Hematopoietic multipotent progenitor cell (in vitro differentiated cells): Measurements from ENCODE around the gene SNN. TPM values are rescaled to one million over a fixed set of nuclear protein-coding genes. Genes with fewer than 3 reads are reported as not detected.

Experiments
- DNase-seq, 3 donors: peaks; one replicate each; pipeline ENCODE4 v3.0.0-alpha.2; 2011 to 2015; ENCODE audit warnings: low read depth in 2 of 3, low spot score in 2 of 3
- total RNA-seq: library from RNA; depleted of rRNA; stranded (reverse); fragments of >200 nt; gene quantifications from one replicate; pipeline ENCODE4 v1.2.3, GENCODE V29; 2012

Gene SNN
- total RNA-seq, 1 donor: 15.3 TPM

DNA sequence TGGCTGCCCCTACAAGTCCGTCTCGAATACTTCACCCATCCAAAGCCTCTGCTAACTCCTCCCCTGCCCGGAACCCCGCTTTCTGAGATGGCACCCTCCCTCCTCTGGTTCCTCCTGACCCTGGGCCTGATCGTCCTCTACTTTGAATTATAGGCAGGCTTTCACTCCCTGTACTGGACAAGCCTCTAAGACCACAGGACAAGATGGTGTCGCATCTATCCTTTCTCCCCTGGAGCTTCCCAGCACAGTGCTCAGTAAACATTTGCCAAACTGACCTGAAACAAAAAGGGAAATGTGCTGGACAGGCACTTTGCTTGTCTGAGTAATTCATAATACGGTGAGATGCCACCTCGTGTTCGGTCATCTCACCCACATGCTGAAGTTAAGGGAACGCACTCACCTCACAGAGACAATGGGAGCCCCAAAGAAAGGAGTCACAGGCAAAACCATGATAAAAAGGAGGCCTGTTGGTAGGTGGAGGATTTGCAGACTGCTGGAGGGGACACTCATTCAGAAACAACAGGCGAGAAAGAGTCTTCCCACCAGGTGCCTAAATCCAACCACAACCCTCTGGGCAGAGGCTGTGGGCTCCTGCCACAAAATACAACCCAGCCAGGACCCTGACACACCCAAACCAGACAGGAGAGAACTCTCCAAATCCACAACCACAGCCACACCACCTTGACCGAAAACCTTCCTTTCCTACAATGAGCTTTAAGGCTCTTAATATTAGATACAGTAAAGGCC, 28.2 kb downstream of the SNN start:
- no peak for DNase-seq

DNA sequence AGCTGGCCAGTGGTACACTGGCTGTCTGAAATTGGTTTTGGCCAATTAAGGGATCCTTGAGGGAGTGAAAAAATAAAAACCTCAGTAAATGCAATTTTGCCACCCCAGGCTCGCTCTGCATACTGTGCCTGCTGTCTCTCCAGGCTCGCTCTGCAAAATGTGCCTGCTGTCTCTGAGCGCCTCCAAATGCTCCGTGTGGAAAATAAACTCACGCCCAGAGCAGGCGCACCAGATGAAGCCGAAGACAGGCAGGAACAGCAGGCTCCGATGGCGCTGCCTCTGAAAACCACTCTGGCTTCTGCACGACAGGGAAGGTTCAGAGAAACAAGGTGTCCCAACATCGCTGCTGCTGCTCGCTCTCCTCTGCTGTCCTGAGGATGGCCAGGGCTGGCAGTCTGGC, 29.1 kb downstream of the SNN start:
- DNase-seq: no peak

DNA sequence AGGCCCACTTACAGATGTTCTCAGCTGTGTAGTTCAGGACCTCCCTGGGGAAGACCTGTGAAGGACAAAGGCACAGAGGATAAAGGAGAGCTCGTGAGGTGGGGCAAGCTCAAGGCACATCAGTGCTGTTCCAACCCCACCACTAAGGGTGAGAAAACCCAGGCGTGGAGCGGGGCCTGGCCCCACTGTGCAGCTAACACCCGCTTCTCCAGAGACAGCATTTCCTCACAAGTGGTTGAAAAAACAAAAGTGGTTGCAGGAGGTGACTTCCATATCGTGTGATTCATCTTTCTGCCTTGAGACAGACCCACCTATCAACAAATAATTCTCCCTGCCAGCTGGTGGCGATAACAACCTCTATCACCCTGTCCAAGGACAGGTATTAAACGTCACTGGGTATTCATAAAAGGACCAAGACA, 30.0 kb downstream of the SNN start:
- no peak for DNase-seq

- DNase-seq: no peak
Observed at GRCh38 chr16:11699234-11699894, 31.1 kb downstream of the SNN start.

DNA sequence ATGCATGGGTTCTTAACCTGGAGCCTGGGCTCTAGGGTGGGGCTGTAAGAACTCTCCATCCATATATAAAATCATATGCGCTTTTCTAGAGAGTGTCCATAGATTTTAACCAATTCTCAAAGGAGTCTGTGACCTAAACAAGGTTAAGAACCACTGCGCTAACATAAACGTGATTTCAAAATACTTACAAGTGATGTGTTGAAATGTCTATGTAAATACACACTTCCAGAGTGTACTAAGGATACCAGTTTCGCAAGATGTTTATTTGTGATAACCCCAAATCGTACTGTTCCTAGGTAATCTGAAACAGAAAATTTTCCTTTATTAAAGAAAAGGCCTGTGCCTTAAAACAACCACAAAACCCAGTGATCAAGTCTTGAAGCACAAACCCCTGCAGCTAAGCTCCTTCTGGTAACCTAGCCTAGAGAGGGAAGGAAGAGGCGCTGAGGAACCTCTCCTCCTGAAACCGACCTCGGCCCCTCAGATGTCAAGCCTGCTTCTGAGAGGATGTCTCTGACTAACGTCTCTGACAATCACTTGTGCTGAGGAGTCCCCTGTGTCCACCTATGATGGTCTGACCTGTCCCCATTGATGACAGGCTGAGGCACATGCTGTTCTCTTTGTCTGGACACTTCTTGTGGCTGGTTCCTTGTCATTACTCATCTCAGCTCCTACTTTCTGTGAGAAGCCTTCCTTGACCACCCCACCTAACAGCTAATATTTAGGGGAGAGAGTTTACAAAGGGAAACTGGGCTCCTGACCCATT, 32.2 kb downstream of the SNN start:
- DNase-seq: peak in 1 of 3 donors; percentile 26

DNA sequence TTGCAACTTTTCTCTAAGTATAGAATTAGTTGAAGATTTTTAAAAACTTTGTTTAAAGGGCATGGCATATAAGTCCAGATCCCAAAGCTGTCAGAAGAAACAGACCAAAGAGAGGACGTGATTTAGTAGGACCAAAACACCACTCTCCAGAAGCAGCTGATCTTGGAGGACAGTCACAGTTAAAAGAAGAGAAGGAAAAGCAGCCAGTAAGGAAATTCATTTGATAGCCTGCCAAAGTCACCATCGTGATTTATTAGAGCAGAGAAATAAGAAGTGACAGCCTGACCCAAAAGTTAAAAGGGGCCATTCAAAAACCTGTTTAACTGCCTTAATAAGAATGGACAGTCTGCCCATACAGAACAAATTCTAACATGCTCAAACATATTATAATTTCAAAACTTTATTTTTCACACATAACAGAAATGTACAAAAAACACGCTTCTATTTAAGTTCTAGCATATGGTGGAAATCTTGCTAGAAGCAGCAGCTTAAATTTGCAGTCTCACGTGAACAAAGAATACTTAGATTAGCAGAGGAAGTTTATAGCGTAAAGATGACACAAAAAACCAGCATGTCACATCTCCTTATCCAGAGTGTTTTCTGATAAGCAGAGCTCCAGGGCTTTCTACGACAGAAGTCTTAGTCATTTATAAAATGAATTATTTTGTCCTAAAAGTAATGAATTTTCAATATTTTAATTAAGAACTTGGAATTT, 37.2 kb downstream of the SNN start:
- no peak for DNase-seq

- no peak for DNase-seq
Observed at GRCh38 chr16:11706180-11706742, 38.0 kb downstream of the SNN start.

DNA sequence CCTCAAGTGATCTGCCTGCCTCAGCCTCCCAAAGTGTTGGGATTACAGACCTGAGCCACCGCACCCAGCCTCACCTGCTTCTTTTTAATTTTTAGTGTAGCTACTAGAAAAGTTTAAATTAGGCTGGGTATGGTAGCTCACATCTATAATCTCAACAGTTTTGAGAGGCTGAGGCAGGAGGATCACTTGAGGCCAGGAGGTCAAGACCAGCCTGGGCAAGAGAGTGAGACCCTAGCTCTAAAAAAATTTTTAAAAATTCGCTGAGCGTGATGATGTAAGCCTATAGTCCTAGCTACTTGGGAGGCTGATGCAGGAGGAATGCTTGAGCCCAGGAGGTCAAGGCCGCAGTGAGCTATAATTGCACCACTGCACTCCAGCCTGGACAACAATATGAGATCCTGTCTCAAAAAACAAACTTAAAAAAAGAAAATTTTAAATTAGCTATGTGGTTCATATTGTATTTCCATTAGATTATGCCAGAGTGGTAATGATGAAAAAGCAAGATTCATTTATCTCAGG, 39.5 kb downstream of the SNN start:
- DNase-seq: no peak

DNA sequence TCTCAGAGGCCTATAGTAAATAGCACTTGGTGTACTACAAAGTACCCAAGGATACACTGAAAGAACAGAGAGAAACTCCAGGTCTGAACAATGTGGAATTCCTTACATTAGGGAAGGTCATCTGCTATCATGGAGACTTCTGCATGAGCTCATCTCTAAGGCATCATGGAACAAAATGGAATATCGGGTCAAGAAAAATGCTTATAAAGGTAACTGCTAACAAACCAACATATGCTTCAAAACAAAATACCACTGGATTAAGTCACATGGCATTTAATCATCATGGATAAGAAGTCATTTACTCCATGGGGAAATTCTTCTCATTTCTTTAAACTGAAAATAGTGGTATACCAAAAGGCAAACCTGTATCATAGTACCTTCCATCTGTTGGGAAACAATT, 40.2 kb downstream of the SNN start:
- DNase-seq: no peak

DNA sequence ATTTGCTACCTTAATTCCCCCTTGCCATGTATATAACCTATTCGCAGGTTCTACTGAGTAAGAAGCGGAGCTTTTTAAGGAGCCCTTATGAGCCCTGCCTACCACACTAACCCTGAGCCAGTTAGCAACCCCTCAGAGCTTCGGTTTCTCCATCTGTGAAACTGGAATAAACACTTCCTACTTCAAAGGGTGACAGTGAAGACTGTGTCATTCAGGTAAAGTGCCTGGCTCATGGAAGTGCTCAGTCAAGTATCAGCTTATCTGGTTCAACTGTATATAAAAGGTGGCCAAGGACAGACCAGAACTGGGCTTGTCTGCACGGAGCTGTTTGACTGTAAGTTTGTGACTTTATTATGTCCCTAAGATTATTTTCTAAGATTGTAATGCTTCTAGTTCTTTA, 43.4 kb downstream of the SNN start:
- no peak for DNase-seq

DNA sequence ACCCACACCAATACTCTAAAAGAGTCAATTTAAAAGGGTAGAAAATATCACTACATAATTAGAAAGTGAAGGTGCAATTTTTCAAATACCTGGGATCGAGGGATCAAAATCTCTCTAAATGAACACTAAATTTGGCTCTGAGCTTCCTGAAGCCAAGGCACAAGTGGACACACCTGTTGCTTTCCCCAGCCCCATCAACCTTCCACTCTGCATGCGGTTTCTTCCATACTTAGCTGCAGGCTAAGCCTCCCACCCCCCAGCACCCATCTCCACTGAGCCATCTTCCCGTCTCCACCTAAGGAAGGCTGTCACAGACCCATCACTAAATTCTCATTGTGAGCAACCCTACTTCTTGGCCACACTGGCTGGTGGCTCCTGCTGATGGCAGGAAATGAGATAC, 43.9 kb downstream of the SNN start:
- no peak for DNase-seq

- no peak for DNase-seq
Observed at GRCh38 chr16:11715246-11715947, 47.1 kb downstream of the SNN start.

DNA sequence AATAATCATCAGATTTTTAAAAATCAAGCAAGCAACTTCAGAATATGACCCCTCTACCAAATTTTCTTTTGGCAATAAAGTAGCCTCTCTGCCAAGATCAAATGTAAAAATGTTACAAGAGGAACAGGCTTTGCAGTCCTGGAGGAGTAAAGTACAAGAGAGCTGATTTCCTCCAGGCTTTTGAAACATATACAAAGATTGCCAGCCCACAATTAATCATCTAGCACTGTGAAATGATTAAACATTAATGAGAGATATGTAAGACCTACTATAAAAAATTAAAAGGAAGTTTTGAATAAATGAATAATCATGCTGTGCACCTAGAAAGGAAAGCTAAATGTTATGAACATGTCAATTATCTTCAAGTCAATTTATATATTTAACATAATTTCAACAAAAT, 48.1 kb downstream of the SNN start:
- no peak for DNase-seq

GRCh38 chr16:11717811-11718210, 49.6 kb downstream of the SNN start:
- DNase-seq: no peak

- no peak for DNase-seq
Observed at GRCh38 chr16:11719171-11719570, 50.9 kb downstream of the SNN start.

DNA sequence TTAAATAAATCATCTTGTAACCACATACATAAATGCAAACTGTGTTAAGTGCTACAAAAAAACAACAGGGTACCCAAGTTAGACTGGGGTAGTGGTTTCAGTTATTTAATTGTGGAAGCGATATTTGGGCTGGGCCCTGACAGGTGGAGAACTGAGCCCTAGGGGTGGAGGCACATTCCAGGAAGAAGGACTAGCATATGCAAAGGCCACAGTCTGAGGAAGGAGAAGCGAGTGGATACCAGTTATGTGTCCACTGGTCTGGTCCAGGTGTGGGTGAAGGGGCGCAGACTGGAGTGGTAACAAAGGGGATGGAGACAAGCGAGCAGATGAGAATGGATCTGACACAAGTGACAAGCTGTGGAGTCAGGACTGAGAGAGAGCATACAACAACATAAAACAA, 51.5 kb downstream of the SNN start:
- no peak for DNase-seq

GRCh38 chr16:11721781-11722467, 53.7 kb downstream of the SNN start:
- no peak for DNase-seq

DNA sequence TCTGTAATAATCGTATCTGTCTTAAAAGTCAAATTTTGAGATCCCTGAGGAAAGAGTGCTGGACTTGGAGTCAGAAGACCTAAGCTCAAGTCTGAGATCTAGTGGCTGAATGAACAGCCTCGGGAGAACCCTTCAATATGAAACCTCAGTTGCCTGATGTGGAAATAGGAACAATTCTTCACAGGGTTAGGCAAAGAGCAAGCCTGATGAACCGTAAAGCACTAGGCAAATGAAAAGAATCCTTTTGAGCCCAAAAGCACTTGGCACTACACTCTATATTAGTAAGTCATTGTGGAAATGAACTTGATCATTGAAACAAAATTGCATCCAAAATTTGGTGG, 54.2 kb downstream of the SNN start:
- DNase-seq: no peak

GRCh38 chr16:11725457-11725856, 57.2 kb downstream of the SNN start:
- DNase-seq: no peak

GRCh38 chr16:11726008-11726407, 57.8 kb downstream of the SNN start:
- no peak for DNase-seq
